ENCODE data around the gene DYNLL1. TPM values are rescaled to one million over a fixed set of nuclear protein-coding genes. Genes with fewer than 3 reads are reported as not detected.

The DYNLL1 gene
- total RNA-seq, 4 donors from 2014 or later, result 310 to 529 (median 388) TPM

GRCh38 chr12:120455302-120455701 is 40.6 kb upstream of the DYNLL1 start:
- no peak overlapping the region for H3K4me3 ChIP-seq (ENCODE audit: low read depth, poor library complexity, severe bottlenecking)
- DNase-seq (ENCODE audit: low spot score in 2 of 2), result no peak
- 89 to 94% methylated on average over 7 of the region's 7 CpGs for whole genome bisulfite sequencing, 2 donors
- intact Hi-C loops (cut with DNase I; ENCODE audit: low total_unique reads), result no loop called here
- TF ChIP-seq POLR2A (IDR thresholded peaks at IDR 0.05), result no peak
- no peak for TF ChIP-seq CTCF (IDR thresholded peaks at IDR 0.05)

GRCh38 chr12:120457133-120457532 is 38.8 kb upstream of the DYNLL1 start:
- intact Hi-C loops (cut with DNase I; ENCODE audit: low total_unique reads), result no loop called here
- no peak overlapping the region for H3K4me3 ChIP-seq (ENCODE audit: low read depth, poor library complexity, severe bottlenecking)
- WGBS, 2 donors, result 83% methylated on average over 6 of the region's 6 CpGs
- TF ChIP-seq POLR2A (IDR thresholded peaks at IDR 0.05), result no peak
- TF ChIP-seq CTCF (IDR thresholded peaks at IDR 0.05), result no peak
- no peak for DNase-seq (ENCODE audit: low spot score in 2 of 2)

- intact Hi-C loops (cut with DNase I; ENCODE audit: low total_unique reads), result no loop called here
- TF ChIP-seq POLR2A (IDR thresholded peaks at IDR 0.05) (no peak), CTCF (IDR thresholded peaks at IDR 0.05) (no peak)
- H3K4me3 ChIP-seq (ENCODE audit: low read depth, poor library complexity, severe bottlenecking), result no peak overlapping the region
- no peak for DNase-seq (ENCODE audit: low spot score in 2 of 2)
- 87 to 88% methylated on average over 3 of the region's 3 CpGs for WGBS, 2 donors
Measured at GRCh38 chr12:120460157-120460556, 35.8 kb upstream of the DYNLL1 start.

GRCh38 chr12:120462099-120462640 is 33.7 kb upstream of the DYNLL1 start:
- no peak overlapping the region for H3K4me3 ChIP-seq (ENCODE audit: low read depth, poor library complexity, severe bottlenecking)
- WGBS, 2 donors, result 78 to 79% methylated on average over 3 of the region's 3 CpGs
- TF ChIP-seq CTCF (IDR thresholded peaks at IDR 0.05) (no peak), POLR2A (IDR thresholded peaks at IDR 0.05) (no peak)
- no peak for DNase-seq (ENCODE audit: low spot score in 2 of 2)
- intact Hi-C loops (cut with DNase I; ENCODE audit: low total_unique reads), result no loop called here

GRCh38 chr12:120463712-120464111 is 32.2 kb upstream of the DYNLL1 start:
- no peak overlapping the region for H3K4me3 ChIP-seq (ENCODE audit: low read depth, poor library complexity, severe bottlenecking)
- 87 to 90% methylated on average over 5 of the region's 5 CpGs for WGBS, 2 donors
- TF ChIP-seq POLR2A (IDR thresholded peaks at IDR 0.05), result no peak
- TF ChIP-seq CTCF (IDR thresholded peaks at IDR 0.05), result no peak
- intact Hi-C loops (cut with DNase I; ENCODE audit: low total_unique reads), result no loop called here
- no peak for DNase-seq (ENCODE audit: low spot score in 2 of 2)

- no peak for DNase-seq (ENCODE audit: low spot score in 2 of 2)
- TF ChIP-seq POLR2A (IDR thresholded peaks at IDR 0.05) (no peak), CTCF (IDR thresholded peaks at IDR 0.05) (no peak)
- intact Hi-C loops (cut with DNase I; ENCODE audit: low total_unique reads), result no loop called here
- H3K4me3 ChIP-seq (ENCODE audit: low read depth, poor library complexity, severe bottlenecking), result no peak overlapping the region
- 40 to 45% methylated on average over 5 of the region's 5 CpGs for WGBS, 2 donors
Measured at GRCh38 chr12:120465756-120466155, 30.2 kb upstream of the DYNLL1 start.
